ENCODE measurements around the gene SOX8. TPM values are rescaled to one million over a fixed set of nuclear protein-coding genes. Genes with fewer than 3 reads are reported as not detected.
"Not testable (repeated sequence)": the region's sequence is repeated elsewhere in the genome, so short reads cannot be mapped to it uniquely, and the experiment has no call there.

SOX8 gene
- total RNA-seq, 1 donor from 2014 or later: 22.8 TPM

GRCh38 chr16:952321-952720, 29.2 kb upstream of the SOX8 start:
- FAIRE-seq: no peak

GRCh38 chr16:953818-954217, 27.8 kb upstream of the SOX8 start:
- not testable (repeated sequence) for DNase-seq (ENCODE audit: low spot score in 2 of 2); FAIRE-seq

More at GRCh38 chr16:952321-952720, 29.2 kb upstream of the SOX8 start:
- no peak for DNase-seq (ENCODE audit: low spot score in 2 of 2)

- not testable (repeated sequence) for DNase-seq (ENCODE audit: low spot score in 2 of 2); FAIRE-seq
Measured at GRCh38 chr16:955766-956165, 25.8 kb upstream of the SOX8 start.

- FAIRE-seq: no peak
- no peak for DNase-seq (ENCODE audit: low spot score in 2 of 2)
Measured at GRCh38 chr16:959232-960040, 22.1 kb upstream of the SOX8 start.

GRCh38 chr16:962366-962765, 19.2 kb upstream of the SOX8 start:
- no peak for FAIRE-seq
- DNase-seq (ENCODE audit: low spot score in 2 of 2): no peak

GRCh38 chr16:962901-963814, 18.4 kb upstream of the SOX8 start:
- FAIRE-seq: no peak
- DNase-seq (ENCODE audit: low spot score in 2 of 2): no peak

- no peak for FAIRE-seq
- no peak for DNase-seq (ENCODE audit: low spot score in 2 of 2)
Measured at GRCh38 chr16:963913-964312, 17.7 kb upstream of the SOX8 start.

- no peak for FAIRE-seq
Measured at GRCh38 chr16:964356-965035, 17.1 kb upstream of the SOX8 start.

GRCh38 chr16:965036-965395, 16.6 kb upstream of the SOX8 start:
- no peak for DNase-seq (ENCODE audit: low spot score in 2 of 2)
- FAIRE-seq: no peak

More at GRCh38 chr16:964356-965035, 17.1 kb upstream of the SOX8 start:
- DNase-seq (ENCODE audit: low spot score in 2 of 2): no peak

GRCh38 chr16:965487-965886, 16.1 kb upstream of the SOX8 start:
- no peak for FAIRE-seq
- no peak for DNase-seq (ENCODE audit: low spot score in 2 of 2)

GRCh38 chr16:966035-966434, 15.5 kb upstream of the SOX8 start:
- DNase-seq (ENCODE audit: low spot score in 2 of 2) (no peak), FAIRE-seq (no peak)

- DNase-seq (ENCODE audit: low spot score in 2 of 2): no peak
- FAIRE-seq: no peak
Measured at GRCh38 chr16:966505-966904, 15.1 kb upstream of the SOX8 start.

GRCh38 chr16:967077-967541, 14.5 kb upstream of the SOX8 start:
- DNase-seq (ENCODE audit: low spot score in 2 of 2): no peak
- no peak for FAIRE-seq

GRCh38 chr16:967546-968295, 13.8 kb upstream of the SOX8 start:
- FAIRE-seq (no peak), DNase-seq (ENCODE audit: low spot score in 2 of 2) (no peak)

GRCh38 chr16:968620-969019, 12.9 kb upstream of the SOX8 start:
- FAIRE-seq (no peak), DNase-seq (ENCODE audit: low spot score in 2 of 2) (no peak)

- no peak for FAIRE-seq
- DNase-seq (ENCODE audit: low spot score in 2 of 2): peak in 1 of 2 donors; percentile 58
Measured at GRCh38 chr16:969508-970385, 11.8 kb upstream of the SOX8 start.

- FAIRE-seq: no peak
- DNase-seq (ENCODE audit: low spot score in 2 of 2): no peak
Measured at GRCh38 chr16:970386-970765, 11.2 kb upstream of the SOX8 start.

- FAIRE-seq (no peak), DNase-seq (ENCODE audit: low spot score in 2 of 2) (peak; percentile 98 to 99)
Measured at GRCh38 chr16:970766-971581, 10.6 kb upstream of the SOX8 start, which contains the start of gene LMF1. TSS of gene LMF1 (minus strand) at chr16:970984. CDS start at chr16:970980, 4 bp downstream.
